Sigmoid colon (tissue), 7 donors: Measurements from ENCODE around the gene DNAH10. TPM values are rescaled to one million over a fixed set of nuclear protein-coding genes. Genes with fewer than 3 reads are reported as not detected.

Experiments
- DNase-seq: peaks from one replicate; pipeline ENCODE4 v3.0.0-alpha.2; 2019
- H3K27ac ChIP-seq, 4 donors: fragments of 200-600 bp; sonication (generic); one replicate each; pipeline ENCODE4 v1.5.1; 2016 to 2019; ENCODE audit warnings: mild to moderate bottlenecking in 1 of 4
- H3K27me3 ChIP-seq, 3 donors: fragments of 200-600 bp; sonication (generic); one replicate each; pipeline ENCODE4 v1.5.1; 2019; ENCODE audit warnings: mild to moderate bottlenecking in 1 of 3
- H3K36me3 ChIP-seq, 4 donors: fragments of 200-600 bp; sonication (generic); one replicate each; pipeline ENCODE4 v1.5.1; 2016 to 2019
- H3K4me1 ChIP-seq, 4 donors: fragments of 200-600 bp; sonication (generic); one replicate each; pipeline ENCODE4 v1.5.1; 2017 to 2019
- H3K4me3 ChIP-seq, 4 donors: fragments of 200-600 bp; sonication (generic); one replicate each; pipeline ENCODE4 v1.5.1; 2017 to 2019; ENCODE audit warnings: mild to moderate bottlenecking in 2 of 4, moderate library complexity in 1 of 4
- H3K9me3 ChIP-seq, 4 donors: fragments of 200-600 bp in 3 of 4; sonication (generic) in 3 of 4; one replicate each; pipeline versions ENCODE4 v1.5.1 to v1.6.1; 2013 to 2019
- CTCF ChIP-seq, 4 experiments: fragments of 450-650 bp in 3 of 4; fragments of 200-600 bp in 1 of 4; IDR thresholded peaks; one replicate each; pipeline ENCODE4 v1.5.1; 2016 to 2019; ENCODE audit warnings: antibody characterized with exemption in 4 of 4, mild to moderate bottlenecking in 3 of 4, moderate library complexity in 2 of 4
- EP300 ChIP-seq, 4 donors: sonication (generic); formaldehyde crosslinking; IDR thresholded peaks; one replicate each; pipeline ENCODE4 v1.6.1; 2017; ENCODE audit warnings: antibody characterized with exemption in 4 of 4
- POLR2A ChIP-seq, 2 donors: fragments of 450-650 bp; IDR thresholded peaks; one replicate each; pipeline ENCODE4 v1.6.1; 2016; ENCODE audit warnings: antibody characterized with exemption in 2 of 2, mild to moderate bottlenecking in 2 of 2, moderate library complexity in 2 of 2
- POLR2AphosphoS5 ChIP-seq, 4 donors: sonication (generic); formaldehyde crosslinking; IDR thresholded peaks; one replicate each; pipeline ENCODE4 v1.6.1; 2017; ENCODE audit warnings: antibody characterized with exemption in 4 of 4
- WGBS, 2 donors: extraction: QIAGEN DNeasy Blood & Tissue Kit; methylation state at CpG; one replicate each; pipeline ENCODE4 v1.1.7; 2013; 5-methylcytosine and 5-hydroxymethylcytosine counted together
- intact Hi-C: fragments of 100-400 bp; cut with DNase I; formaldehyde crosslinking; loops from one replicate; pipeline ENCODE4 v1.15.1; 2023
- polyA plus RNA-seq, 3 donors: library from polyadenylated mRNA; stranded (reverse); fragments of 200-250 nt; gene quantifications; one replicate each; pipeline ENCODE4 v1.2.3, GENCODE V29; 2013
- total RNA-seq, 4 donors: library from RNA; depleted of rRNA; stranded (reverse); fragments of >200 nt; gene quantifications; one replicate each; pipeline ENCODE4 v1.1.0, GENCODE V29; 2016
- donor health status: healthy with polysubstance abuse.
- donor health status: Bipolar disorder and iron deficiency.
- donor health status: healthy.

The DNAH10 gene
- total and polyA plus RNA-seq, 7 donors: under 0.01 to 0.29 (median 0.16) TPM; not detected in 4

DNA sequence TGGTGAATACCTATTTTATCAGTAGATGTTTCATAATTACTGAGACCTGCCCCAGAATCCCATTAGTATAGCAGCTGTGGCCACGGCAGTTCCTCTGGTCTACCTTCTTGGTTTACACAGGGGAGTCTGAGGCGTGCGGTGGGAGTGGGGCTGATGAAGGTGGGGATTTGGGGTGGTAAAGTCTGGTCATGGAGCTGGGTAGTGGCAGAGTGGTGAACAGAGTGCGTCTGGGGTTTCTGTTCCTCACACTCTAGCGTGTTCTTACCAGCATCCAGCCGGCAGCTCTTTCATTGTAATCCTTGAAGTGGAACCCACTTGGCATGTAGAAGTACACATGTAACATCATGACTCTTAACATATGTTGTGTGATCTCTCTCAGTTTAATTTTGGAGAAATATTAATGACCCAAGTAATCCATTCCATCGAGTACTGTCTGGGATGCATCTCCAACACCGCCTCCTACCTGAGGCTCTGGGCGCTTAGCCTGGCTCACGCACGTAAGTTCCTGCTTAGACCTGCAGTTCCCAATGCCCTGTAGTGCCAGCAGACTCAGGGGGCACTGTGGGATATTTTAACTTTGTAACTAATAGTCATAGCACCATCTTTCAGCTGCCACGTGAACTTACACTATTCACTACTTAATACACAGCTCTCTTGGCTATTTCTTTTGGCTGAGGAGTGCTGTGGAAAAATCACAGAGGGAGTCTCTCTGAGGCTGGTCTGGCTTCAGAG is 7.9 kb upstream of the DNAH10 start:
- 94 to 95% methylated on average over 12 of the region's 12 CpGs for WGBS, 2 donors
- intact Hi-C loops: no loop called here
- no peak overlapping the region for H3K4me3 ChIP-seq
- H3K9me3 ChIP-seq: no peaks in the 10 kb centered on the region
- no peaks in the 10 kb centered on the region for H3K4me1 ChIP-seq
- no peak overlapping the region for H3K27ac ChIP-seq
- peaks cover 9 to 92% (median 25%) of the 10 kb centered on the region in 4 donors for H3K36me3 ChIP-seq
- DNase-seq: no peak
- H3K27me3 ChIP-seq: peaks cover 0 to 3% (median 0%) of the 10 kb centered on the region in 3 donors
- no peak for TF ChIP-seq CTCF (IDR thresholded peaks at IDR 0.05)
- no peak for TF ChIP-seq EP300 (IDR thresholded peaks at IDR 0.05)
- no peak for TF ChIP-seq POLR2A (IDR thresholded peaks at IDR 0.05)
- TF ChIP-seq POLR2AphosphoS5 (IDR thresholded peaks at IDR 0.05): no peak

GRCh38 chr12:123757561-123757960 is 4.5 kb upstream of the DNAH10 start:
- DNase-seq: no peak
- Histone ChIP-seq H3K4me1 (peaks cover 0 to 13% (median 12%) of the 10 kb centered on the region in 4 donors), H3K9me3 (no peaks in the 10 kb centered on the region), H3K27ac (no peak overlapping the region), H3K36me3 (peaks cover 0 to 71% (median 21%) of the 10 kb centered on the region in 4 donors), H3K27me3 (peaks cover 8 to 33% (median 18%) of the 10 kb centered on the region in 3 donors), H3K4me3 (no peak overlapping the region)
- 91% methylated on average over 6 of the region's 6 CpGs for WGBS, 2 donors
- intact Hi-C loops: no loop called here
- TF ChIP-seq POLR2A (IDR thresholded peaks at IDR 0.05) (no peak), CTCF (IDR thresholded peaks at IDR 0.05) (no peak), POLR2AphosphoS5 (IDR thresholded peaks at IDR 0.05) (no peak), EP300 (IDR thresholded peaks at IDR 0.05) (no peak)

DNA sequence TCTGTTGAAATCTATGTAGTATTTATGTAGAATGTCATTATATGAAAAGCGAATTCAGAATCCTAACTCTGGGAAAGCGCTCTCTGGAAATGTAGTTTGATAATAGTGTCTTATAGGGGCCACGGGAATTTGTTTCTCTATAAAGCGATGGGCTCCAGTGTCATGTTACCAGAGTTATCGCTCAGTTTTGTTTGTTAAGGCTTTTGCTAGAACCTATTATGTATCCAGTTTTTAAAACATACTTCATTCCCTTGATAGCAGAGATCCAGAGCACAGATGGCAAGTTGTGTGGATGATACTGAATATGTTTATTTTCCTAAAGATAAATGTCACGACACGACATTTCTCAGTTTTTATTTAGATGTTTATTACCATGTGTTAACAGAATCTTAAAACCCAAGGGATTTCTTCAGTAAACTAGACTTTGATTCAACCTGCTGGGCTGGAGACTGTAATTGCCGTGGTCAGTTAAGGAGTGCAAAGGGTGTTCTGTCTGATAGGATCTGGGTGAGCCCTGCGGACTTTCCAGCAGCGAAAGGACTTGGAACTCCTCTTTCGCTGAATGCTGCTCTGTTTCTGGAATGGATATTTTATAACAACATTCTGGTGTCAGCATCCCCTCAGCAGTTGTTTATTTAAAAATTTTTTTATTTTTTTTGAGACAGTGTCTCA is 1.7 kb upstream of the DNAH10 start:
- Histone ChIP-seq H3K36me3 (peaks cover 0 to 43% (median 8%) of the 10 kb centered on the region in 4 donors), H3K4me3 (no peak overlapping the region), H3K9me3 (no peaks in the 10 kb centered on the region), H3K4me1 (peaks cover 0 to 16% (median 13%) of the 10 kb centered on the region in 4 donors), H3K27me3 (peaks cover 10 to 57% (median 33%) of the 10 kb centered on the region in 3 donors), H3K27ac (no peak overlapping the region)
- 94 to 97% methylated on average over 11 of the region's 11 CpGs for WGBS, 2 donors
- peak; percentile 15 for DNase-seq
- intact Hi-C loops: no loop called here
- TF ChIP-seq POLR2AphosphoS5 (IDR thresholded peaks at IDR 0.05) (no peak), EP300 (IDR thresholded peaks at IDR 0.05) (no peak), CTCF (IDR thresholded peaks at IDR 0.05) (no peak), POLR2A (IDR thresholded peaks at IDR 0.05) (no peak)

GRCh38 chr12:123762715-123763052 is 583 bp downstream of the DNAH10 start:
- Histone ChIP-seq H3K9me3 (no peaks in the 10 kb centered on the region), H3K4me3 (peak overlapping the region in 2 of 4 donors; percentile 38 to 41), H3K4me1 (peaks cover 0 to 16% (median 13%) of the 10 kb centered on the region in 4 donors), H3K27me3 (peaks cover 10 to 57% (median 33%) of the 10 kb centered on the region in 3 donors), H3K27ac (no peak overlapping the region), H3K36me3 (peaks cover 0 to 25% (median 5%) of the 10 kb centered on the region in 4 donors)
- peak; percentile 42 for DNase-seq
- no peak for TF ChIP-seq EP300 (IDR thresholded peaks at IDR 0.05)
- TF ChIP-seq POLR2AphosphoS5 (IDR thresholded peaks at IDR 0.05): no peak
- no peak for TF ChIP-seq POLR2A (IDR thresholded peaks at IDR 0.05)
- TF ChIP-seq CTCF (IDR thresholded peaks at IDR 0.05): no peak
- intact Hi-C loops: no loop called here
- 9 to 33% methylated on average over 15 of the region's 15 CpGs for WGBS, 2 donors
